OCI-LY7 (cell line): Measurements from ENCODE around the gene PREP. TPM values are rescaled to one million over a fixed set of nuclear protein-coding genes. Genes with fewer than 3 reads are reported as not detected.
"Not testable (repeated sequence)": the region's sequence is repeated elsewhere in the genome, so short reads cannot be mapped to it uniquely, and the experiment has no call there.

Experiments used
- BruUV-seq: library from RNA; stranded (reverse); fragments of 400-500 nt; replicated peaks from 2 replicates; lab custom pipeline; 2021; lab: Mats Ljungman, UMichigan
- CTCF ChIA-PET: fragments of 300-600 bp; sonication (Branson Sonifier 250); formaldehyde crosslinking; loops from one replicate; lab custom pipeline; 2022; ENCODE audit warnings: antibody characterized with exemption; ENCODE audit not compliant: unreplicated experiment; lab: Charles Lee
- POLR2A ChIA-PET: fragments of 300-600 bp; sonication (Branson Sonifier 250); formaldehyde crosslinking; loops from one replicate; lab custom pipeline; 2022; ENCODE audit warnings: antibody characterized with exemption; lab: Charles Lee
- DNase-seq: peaks from one replicate; pipeline ENCODE4 v3.0.0-alpha.2; 2015; ENCODE audit warnings: low spot score
- H2AFZ ChIP-seq: fragments of 200-600 bp; sonication (generic), shearing (Covaris generic); 2 replicates; pipeline ENCODE4 v1.6.1; 2014; ENCODE audit warnings: mild to moderate bottlenecking, antibody characterized with exemption, low read length, moderate library complexity
- H3K27ac ChIP-seq: fragments of 200-600 bp; sonication (generic); 2 replicates; pipeline ENCODE4 v1.5.1; 2014; ENCODE audit warnings: mixed run types, low read depth, mild to moderate bottlenecking, moderate library complexity, low read length, inconsistent platforms; ENCODE audit not compliant: poor library complexity, severe bottlenecking
- H3K36me3 ChIP-seq: fragments of 200-600 bp; sonication (generic); 2 replicates; pipeline ENCODE4 v1.6.1; 2014; ENCODE audit warnings: mild to moderate bottlenecking, antibody characterized with exemption, low read length, moderate library complexity, mixed read lengths; ENCODE audit not compliant: insufficient read depth
- H3K4me1 ChIP-seq: fragments of 200-600 bp; sonication (generic); 2 replicates; pipeline ENCODE4 v1.5.1; 2014; ENCODE audit warnings: mild to moderate bottlenecking, low read length; ENCODE audit not compliant: insufficient read depth, poor library complexity, severe bottlenecking
- H3K4me2 ChIP-seq: fragments of 200-600 bp; sonication (generic); 2 replicates; pipeline ENCODE4 v1.6.1; 2014; ENCODE audit warnings: mild to moderate bottlenecking, low read length
- H3K4me3 ChIP-seq: fragments of 200-600 bp; sonication (generic); 2 replicates; pipeline ENCODE4 v1.5.1; 2014; ENCODE audit warnings: mild to moderate bottlenecking, low read depth, low read length; ENCODE audit not compliant: poor library complexity, severe bottlenecking
- H3K79me2 ChIP-seq: fragments of 200-600 bp; sonication (generic); 2 replicates; pipeline ENCODE4 v1.6.1; 2016; ENCODE audit warnings: low read depth, mild to moderate bottlenecking, low read length, moderate library complexity, mixed read lengths; ENCODE audit not compliant: insufficient read depth
- H3K9me2 ChIP-seq: fragments of 200-600 bp; sonication (generic); 2 replicates; pipeline ENCODE4 v1.6.1; 2016; ENCODE audit warnings: mild to moderate bottlenecking, low read length, mixed read lengths; ENCODE audit not compliant: insufficient read depth
- H3K9me3 ChIP-seq: fragments of 200-600 bp; sonication (generic); 2 replicates; pipeline ENCODE4 v1.6.1; 2014; ENCODE audit warnings: mild to moderate bottlenecking, mixed run types, low read length, mixed read lengths
- H4K20me1 ChIP-seq: fragments of 200-600 bp; sonication (generic); 2 replicates; pipeline ENCODE4 v1.6.1; 2014; ENCODE audit warnings: mild to moderate bottlenecking, antibody characterized with exemption, low read length, moderate library complexity, mixed read lengths; ENCODE audit not compliant: insufficient read depth
- EZH2phosphoT487 ChIP-seq: fragments of 200-600 bp; sonication (generic); IDR thresholded peaks from 2 replicates; pipeline ENCODE4 v1.6.1; 2018; ENCODE audit warnings: low read depth, borderline replicate concordance, mild to moderate bottlenecking, mixed run types, antibody characterized with exemption, low read length, moderate library complexity, mixed read lengths
- intact Hi-C: fragments of 100-400 bp; cut with micrococcal nuclease; formaldehyde crosslinking; loops from one replicate; pipeline ENCODE4 v1.10.0; 2022; ENCODE audit not compliant: unreplicated experiment
- total RNA-seq, 2 experiments: library from RNA; depleted of rRNA in 1 of 2; stranded (reverse); fragments of >200 nt in 1 of 2; shearing (Covaris generic) in 1 of 2; gene quantifications; 2 replicates each; pipeline ENCODE4 v1.2.3, GENCODE V29; 2014 to 2022
- TF ChIP-seq, protein P1 (sequence below): fragments of 200-600 bp; sonication (generic); conservative IDR thresholded peaks from 2 replicates; pipeline ENCODE4 v1.5.1; 2014; ENCODE audit warnings: mild to moderate bottlenecking, antibody characterized with exemption, low read length, moderate library complexity, mixed read lengths

The PREP gene
- total RNA-seq, 2 experiments from 2014 or later: 10.4 to 27.0 TPM

- H3K79me2 ChIP-seq: no peaks in the 10 kb centered on the region
- DNase-seq: peak; percentile 70
- H3K4me1 ChIP-seq: no peaks in the 10 kb centered on the region
- TF ChIP-seq, protein P1, sequence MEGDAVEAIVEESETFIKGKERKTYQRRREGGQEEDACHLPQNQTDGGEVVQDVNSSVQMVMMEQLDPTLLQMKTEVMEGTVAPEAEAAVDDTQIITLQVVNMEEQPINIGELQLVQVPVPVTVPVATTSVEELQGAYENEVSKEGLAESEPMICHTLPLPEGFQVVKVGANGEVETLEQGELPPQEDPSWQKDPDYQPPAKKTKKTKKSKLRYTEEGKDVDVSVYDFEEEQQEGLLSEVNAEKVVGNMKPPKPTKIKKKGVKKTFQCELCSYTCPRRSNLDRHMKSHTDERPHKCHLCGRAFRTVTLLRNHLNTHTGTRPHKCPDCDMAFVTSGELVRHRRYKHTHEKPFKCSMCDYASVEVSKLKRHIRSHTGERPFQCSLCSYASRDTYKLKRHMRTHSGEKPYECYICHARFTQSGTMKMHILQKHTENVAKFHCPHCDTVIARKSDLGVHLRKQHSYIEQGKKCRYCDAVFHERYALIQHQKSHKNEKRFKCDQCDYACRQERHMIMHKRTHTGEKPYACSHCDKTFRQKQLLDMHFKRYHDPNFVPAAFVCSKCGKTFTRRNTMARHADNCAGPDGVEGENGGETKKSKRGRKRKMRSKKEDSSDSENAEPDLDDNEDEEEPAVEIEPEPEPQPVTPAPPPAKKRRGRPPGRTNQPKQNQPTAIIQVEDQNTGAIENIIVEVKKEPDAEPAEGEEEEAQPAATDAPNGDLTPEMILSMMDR: peak; percentile 90
- no peak for TF ChIP-seq EZH2phosphoT487
- no peak overlapping the region for H3K27ac ChIP-seq
- no TSS peak for BruUV-seq
- H3K9me2 ChIP-seq: no peaks in the 10 kb centered on the region
- H3K4me3 ChIP-seq: no peak overlapping the region
- H3K4me2 ChIP-seq: no peak overlapping the region
- ChIA-PET POLR2A (no interaction called here), CTCF (no interaction called here)
- no peaks in the 10 kb centered on the region for H3K9me3 ChIP-seq
- H4K20me1 ChIP-seq: no peaks in the 10 kb centered on the region
- intact Hi-C loops: loop anchor here (1.0 kb wide), 1 partner anchor 337 kb away; no protein-coding TSS in a partner anchor
- H3K36me3 ChIP-seq: no peaks in the 10 kb centered on the region
- H2AFZ ChIP-seq: no peak overlapping the region
Measured at GRCh38 chr6:105424175-105424783, 21.4 kb upstream of the PREP start.

GRCh38 chr6:105416971-105417370 is 14.1 kb upstream of the PREP start:
- CTCF ChIA-PET, H3K4me3 ChIP-seq, DNase-seq, H2AFZ ChIP-seq, H3K9me2 ChIP-seq, H4K20me1 ChIP-seq, H3K27ac ChIP-seq, intact Hi-C loops, H3K9me3 ChIP-seq, H3K4me1 ChIP-seq, BruUV-seq, H3K4me2 ChIP-seq, POLR2A ChIA-PET, H3K79me2 ChIP-seq, H3K36me3 ChIP-seq: not testable (repeated sequence)

DNA sequence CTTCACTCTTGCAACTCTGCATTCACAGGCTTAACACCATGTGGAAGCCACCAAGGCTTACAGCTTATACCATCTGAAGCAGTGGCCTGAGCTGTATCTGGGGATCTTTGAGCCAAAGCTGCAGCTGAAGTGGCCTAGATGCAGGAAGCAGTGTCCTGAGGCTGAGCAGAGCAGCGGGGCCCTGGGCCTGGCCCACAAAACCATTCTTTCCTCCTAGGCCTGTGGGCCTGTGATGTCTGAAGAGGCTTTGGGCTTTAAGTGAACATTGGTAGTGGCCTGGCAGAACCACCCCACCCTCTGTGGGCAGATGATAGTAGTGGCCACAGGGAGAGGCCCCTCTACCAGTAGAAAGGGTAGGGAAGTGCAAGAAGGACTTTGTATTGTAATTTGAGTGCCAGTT is 6.9 kb upstream of the PREP start:
- no peak for TF ChIP-seq EZH2phosphoT487
- TF ChIP-seq, protein P1: no peak
- intact Hi-C loops: loop anchor here (10.0 kb wide), 1 partner anchor 555 kb away; the partner anchor contains the start of gene HACE1
- H3K27ac ChIP-seq: no peak overlapping the region
- BruUV-seq: no TSS peak
- DNase-seq: no peak
- ChIA-PET CTCF (no interaction called here), POLR2A (no interaction called here)
- H3K9me2 ChIP-seq: no peaks in the 10 kb centered on the region
- H4K20me1 ChIP-seq: no peaks in the 10 kb centered on the region
- no peak overlapping the region for H3K4me2 ChIP-seq
- no peak overlapping the region for H3K4me3 ChIP-seq
- H3K4me1 ChIP-seq: no peaks in the 10 kb centered on the region
- H3K79me2 ChIP-seq: no peaks in the 10 kb centered on the region
- no peaks in the 10 kb centered on the region for H3K9me3 ChIP-seq
- H3K36me3 ChIP-seq: no peaks in the 10 kb centered on the region
- H2AFZ ChIP-seq: no peak overlapping the region
